Uterus (tissue), 4 donors: ENCODE results near the gene CACNA1C. TPM values are rescaled to one million over a fixed set of nuclear protein-coding genes. Genes with fewer than 3 reads are reported as not detected.

Experiments
- DNase-seq, 2 donors: peaks; one replicate each; pipeline ENCODE4 v3.0.0-alpha.2; 2019 to 2020
- H3K27ac ChIP-seq, 2 donors: fragments of 200-600 bp; sonication (generic); 1 replicate in 1 of 2; 2 replicates in 1 of 2; pipeline ENCODE4 v1.5.1; 2016 to 2018
- H3K27me3 ChIP-seq, 2 donors: fragments of 200-600 bp; sonication (generic); one replicate each; pipeline ENCODE4 v1.5.1; 2018 to 2019; ENCODE audit warnings: control low read depth in 1 of 2
- H3K36me3 ChIP-seq, 2 donors: fragments of 200-600 bp; sonication (generic); one replicate each; pipeline ENCODE4 v1.5.1; 2019; ENCODE audit warnings: control low read depth in 1 of 2
- H3K4me1 ChIP-seq, 2 donors: fragments of 200-600 bp; sonication (generic); one replicate each; pipeline ENCODE4 v1.5.1; 2018 to 2019; ENCODE audit warnings: control low read depth in 1 of 2
- H3K4me3 ChIP-seq, 2 donors: fragments of 200-600 bp; sonication (generic); 1 replicate in 1 of 2; 2 replicates in 1 of 2; pipeline ENCODE4 v1.5.1; 2018 to 2019; ENCODE audit warnings: mild to moderate bottlenecking in 1 of 2
- H3K9me3 ChIP-seq, 2 donors: fragments of 200-600 bp; sonication (generic); one replicate each; pipeline ENCODE4 v1.5.1; 2019; ENCODE audit warnings: control low read depth in 1 of 2
- CTCF ChIP-seq, 4 experiments: fragments of 200-600 bp in 2 of 4; fragments of 450-650 bp in 2 of 4; sonication (generic) in 2 of 4; IDR thresholded peaks; one replicate each; pipeline ENCODE4 v1.5.1; 2016 to 2019; ENCODE audit warnings: antibody characterized with exemption in 4 of 4, mild to moderate bottlenecking in 2 of 4, moderate library complexity in 1 of 4
- POLR2A ChIP-seq, 2 donors: fragments of 450-650 bp; IDR thresholded peaks; one replicate each; pipeline ENCODE4 v1.6.1; 2016; ENCODE audit warnings: antibody characterized with exemption in 2 of 2, mild to moderate bottlenecking in 1 of 2, moderate library complexity in 1 of 2
- intact Hi-C: fragments of 100-400 bp; cut with DNase I; formaldehyde crosslinking; loops from one replicate; pipeline ENCODE4 v1.15.1; 2023; ENCODE audit warnings: low total_unique reads
- total RNA-seq, 4 donors: library from RNA; depleted of rRNA in 3 of 4; stranded (reverse); fragments of >200 nt in 3 of 4; gene quantifications; one replicate each; pipeline versions ENCODE4 v1.1.0 to v1.2.4, GENCODE V29; 2014 to 2023
- donor health status: DM: yes; HTN: yes; CAD: no.

CACNA1C gene
- total RNA-seq, 4 donors from 2014 or later = 15.9 to 121 (median 32.1) TPM

GRCh38 chr12:2183556-2184541 is 131.1 kb downstream of the CACNA1C start:
- H3K36me3 ChIP-seq = no peaks in the 10 kb centered on the region
- intact Hi-C loops = no loop called here
- TF ChIP-seq POLR2A (IDR thresholded peaks at IDR 0.05) (no peak), CTCF (IDR thresholded peaks at IDR 0.05) (peak in 3 of 4 experiments; percentile 19 to 28 (median 19))

GRCh38 chr12:2185751-2186341 is 133.1 kb downstream of the CACNA1C start:
- no peaks in the 10 kb centered on the region for H3K27me3 ChIP-seq
- intact Hi-C loops = no loop called here
- no peak overlapping the region for H3K27ac ChIP-seq
- no peak for DNase-seq
- H3K4me1 ChIP-seq = peaks cover 6 to 9% of the 10 kb centered on the region in 2 donors
- no peaks in the 10 kb centered on the region for H3K36me3 ChIP-seq
- no peak overlapping the region for H3K4me3 ChIP-seq
- H3K9me3 ChIP-seq = no peaks in the 10 kb centered on the region
- TF ChIP-seq CTCF (IDR thresholded peaks at IDR 0.05) (no peak), POLR2A (IDR thresholded peaks at IDR 0.05) (no peak)

More at GRCh38 chr12:2183556-2184541, 131.1 kb downstream of the CACNA1C start:
- Histone ChIP-seq H3K27me3 (no peaks in the 10 kb centered on the region), H3K4me3 (peak overlapping the region in 1 of 2 donors; percentile 3), H3K9me3 (no peaks in the 10 kb centered on the region), H3K4me1 (peaks cover 6 to 19% of the 10 kb centered on the region in 2 donors), H3K27ac (peak overlapping the region; percentile 68 to 82)
- peak; percentile 50 to 54 for DNase-seq

- no peak overlapping the region for H3K27ac ChIP-seq
- H3K27me3 ChIP-seq = no peaks in the 10 kb centered on the region
- DNase-seq = no peak
- no peaks in the 10 kb centered on the region for H3K36me3 ChIP-seq
- no peak overlapping the region for H3K4me3 ChIP-seq
- H3K4me1 ChIP-seq = peaks cover 6 to 10% of the 10 kb centered on the region in 2 donors
- no peak for TF ChIP-seq CTCF (IDR thresholded peaks at IDR 0.05)
- TF ChIP-seq POLR2A (IDR thresholded peaks at IDR 0.05) = no peak
- no peaks in the 10 kb centered on the region for H3K9me3 ChIP-seq
- intact Hi-C loops = no loop called here
These were observed 134.6 kb downstream of the CACNA1C start for GRCh38 chr12:2187195-2187945.

- Histone ChIP-seq H3K9me3 (no peaks in the 10 kb centered on the region), H3K36me3 (no peaks in the 10 kb centered on the region), H3K27me3 (no peaks in the 10 kb centered on the region), H3K4me1 (peaks cover 0 to 4% of the 10 kb centered on the region in 2 donors), H3K27ac (no peak overlapping the region), H3K4me3 (no peak overlapping the region)
- no peak for TF ChIP-seq POLR2A (IDR thresholded peaks at IDR 0.05)
- TF ChIP-seq CTCF (IDR thresholded peaks at IDR 0.05) = no peak
- no peak for DNase-seq
- intact Hi-C loops = no loop called here
These were observed 137.3 kb downstream of the CACNA1C start for GRCh38 chr12:2190085-2190484.
